ES-I3 (cell line): ENCODE data around the gene OR10X1.

ENCODE experiments used
- H3K36me3 ChIP-seq: 2 replicates; pipeline ENCODE4 v1.6.1; 2013; ENCODE audit warnings: mild to moderate bottlenecking, low read length, control low read depth, moderate library complexity; ENCODE audit not compliant: insufficient read depth
- H3K4me1 ChIP-seq: 2 replicates; pipeline ENCODE4 v1.6.1; 2013; ENCODE audit warnings: mild to moderate bottlenecking, control low read depth, low read length; ENCODE audit not compliant: insufficient read depth
- H3K9ac ChIP-seq: 2 replicates; pipeline ENCODE4 v1.6.1; 2013; ENCODE audit warnings: low read depth, mild to moderate bottlenecking, low read length, moderate library complexity
- H3K9me3 ChIP-seq: 2 replicates; pipeline ENCODE4 v1.6.1; 2013; ENCODE audit warnings: mild to moderate bottlenecking, low read length, moderate library complexity; ENCODE audit not compliant: control insufficient read depth, insufficient read depth

Gene OR10X1

GRCh38 chr1:158579733-158580132, at the start of gene OR10X1:
TSS of gene OR10X1 (minus strand) at chr1:158579899. CDS start at chr1:158579899, 0 bp downstream.
- Histone ChIP-seq H3K4me1 (no peaks in the 10 kb centered on the region), H3K9me3 (no peaks in the 10 kb centered on the region), H3K36me3 (no peaks in the 10 kb centered on the region), H3K9ac (no peak within 1 kb of the TSS)

GRCh38 chr1:158613764-158614163, 34.1 kb upstream of the OR10X1 start:
- H3K9ac ChIP-seq, result no peak overlapping the region
- no peaks in the 10 kb centered on the region for H3K4me1 ChIP-seq
- no peaks in the 10 kb centered on the region for H3K36me3 ChIP-seq
- no peaks in the 10 kb centered on the region for H3K9me3 ChIP-seq

GRCh38 chr1:158611916-158612315, 32.2 kb upstream of the OR10X1 start:
- no peaks in the 10 kb centered on the region for H3K36me3 ChIP-seq
- H3K9ac ChIP-seq, result no peak overlapping the region
- no peaks in the 10 kb centered on the region for H3K9me3 ChIP-seq
- H3K4me1 ChIP-seq, result peaks cover 6% of the 10 kb centered on the region; the same call in 1 of the 2 replicates

GRCh38 chr1:158607296-158607695, 27.6 kb upstream of the OR10X1 start:
- peaks cover 7% of the 10 kb centered on the region; the same call in 1 of the 2 replicates for H3K4me1 ChIP-seq
- no peak overlapping the region; the same call in 1 of the 2 replicates for H3K9ac ChIP-seq
- H3K36me3 ChIP-seq, result no peaks in the 10 kb centered on the region
- H3K9me3 ChIP-seq, result no peaks in the 10 kb centered on the region

GRCh38 chr1:158604968-158605367, 25.3 kb upstream of the OR10X1 start, which contains the start of gene OR10Z1:
TSS of gene OR10Z1 (plus strand) at chr1:158605268. CDS start at chr1:158606439, 1,171 bp downstream.
- no peaks in the 10 kb centered on the region for H3K9me3 ChIP-seq
- no peaks in the 10 kb centered on the region for H3K36me3 ChIP-seq
- peaks cover 7% of the 10 kb centered on the region; the same call in 1 of the 2 replicates for H3K4me1 ChIP-seq
- H3K9ac ChIP-seq, result no peak within 1 kb of the TSS

GRCh38 chr1:158600735-158601134, 21.0 kb upstream of the OR10X1 start:
- Histone ChIP-seq H3K36me3 (no peaks in the 10 kb centered on the region; the same call in 1 of the 2 replicates), H3K9me3 (no peaks in the 10 kb centered on the region), H3K9ac (no peak overlapping the region), H3K4me1 (no peaks in the 10 kb centered on the region)

GRCh38 chr1:158586942-158587341, 7.2 kb upstream of the OR10X1 start:
- H3K9ac ChIP-seq, result no peak overlapping the region
- H3K36me3 ChIP-seq, result no peaks in the 10 kb centered on the region
- no peaks in the 10 kb centered on the region for H3K4me1 ChIP-seq
- H3K9me3 ChIP-seq, result peaks cover 3% of the 10 kb centered on the region; the same call in 1 of the 2 replicates

- Histone ChIP-seq H3K9me3 (peaks cover 3% of the 10 kb centered on the region; the same call in 1 of the 2 replicates), H3K36me3 (no peaks in the 10 kb centered on the region), H3K9ac (no peak overlapping the region), H3K4me1 (no peaks in the 10 kb centered on the region)
These were observed 4.3 kb upstream of the OR10X1 start for GRCh38 chr1:158583962-158584361.

GRCh38 chr1:158577561-158577960, 2.1 kb downstream of the OR10X1 start:
- Histone ChIP-seq H3K9me3 (no peaks in the 10 kb centered on the region), H3K9ac (no peak overlapping the region), H3K4me1 (no peaks in the 10 kb centered on the region), H3K36me3 (no peaks in the 10 kb centered on the region)

GRCh38 chr1:158572226-158572625, 7.5 kb downstream of the OR10X1 start:
- Histone ChIP-seq H3K36me3 (no peaks in the 10 kb centered on the region), H3K4me1 (no peaks in the 10 kb centered on the region), H3K9ac (no peak overlapping the region), H3K9me3 (no peaks in the 10 kb centered on the region)

GRCh38 chr1:158570480-158570879, 9.2 kb downstream of the OR10X1 start, which contains the start of gene OR6P1:
TSS of gene OR6P1 (minus strand) at chr1:158570580. CDS start at chr1:158563604, 6,976 bp downstream.
- Histone ChIP-seq H3K4me1 (no peaks in the 10 kb centered on the region), H3K9ac (no peak within 1 kb of the TSS), H3K36me3 (no peaks in the 10 kb centered on the region), H3K9me3 (no peaks in the 10 kb centered on the region)

GRCh38 chr1:158564608-158565007, 15.1 kb downstream of the OR10X1 start:
- Histone ChIP-seq H3K4me1 (no peaks in the 10 kb centered on the region), H3K9ac (no peak overlapping the region), H3K9me3 (no peaks in the 10 kb centered on the region; the same call in 1 of the 2 replicates), H3K36me3 (no peaks in the 10 kb centered on the region)

- H3K36me3 ChIP-seq, result no peaks in the 10 kb centered on the region
- H3K9me3 ChIP-seq, result no peaks in the 10 kb centered on the region; the same call in 1 of the 2 replicates
- no peaks in the 10 kb centered on the region for H3K4me1 ChIP-seq
- no peak overlapping the region for H3K9ac ChIP-seq
These were observed 15.8 kb downstream of the OR10X1 start for GRCh38 chr1:158563853-158564252.

GRCh38 chr1:158559696-158560095, 20.0 kb downstream of the OR10X1 start:
- no peaks in the 10 kb centered on the region for H3K4me1 ChIP-seq
- H3K9ac ChIP-seq, result no peak overlapping the region
- H3K9me3 ChIP-seq, result no peaks in the 10 kb centered on the region; the same call in 1 of the 2 replicates
- no peaks in the 10 kb centered on the region for H3K36me3 ChIP-seq

GRCh38 chr1:158554352-158554751, 25.3 kb downstream of the OR10X1 start, which contains the start of gene OR6Y1:
TSS of gene OR6Y1 (minus strand) at chr1:158554405. CDS start at chr1:158548105, 6,300 bp downstream.
- Histone ChIP-seq H3K9me3 (no peaks in the 10 kb centered on the region), H3K36me3 (no peaks in the 10 kb centered on the region), H3K4me1 (no peaks in the 10 kb centered on the region), H3K9ac (no peak within 1 kb of the TSS)
